Activated CD8-positive, alpha-beta T cell treated with anti-CD3 and anti-CD28 coated beads, Interleukin-2, amount 10 ng/mL, durations not matched to agents 7 days and 5 days (primary cell): ENCODE data around the gene CSNK1G1. TPM values are rescaled to one million over a fixed set of nuclear protein-coding genes. Genes with fewer than 3 reads are reported as not detected.

Experiments
- ATAC-seq: fragments of 150-1000 bp; cut with Tn5 transposase; one replicate; pipeline ENCODE4 v1.10.0; 2021; ENCODE audit warnings: moderate library complexity
- CTCF ChIA-PET: fragments of 350-600 bp; sonication (Branson Sonifier 250); formaldehyde crosslinking; loops from one replicate; lab custom pipeline; 2021; ENCODE audit warnings: antibody characterized with exemption; lab: Charles Lee
- POLR2A ChIA-PET: fragments of 350-600 bp; sonication (Branson Sonifier 250); formaldehyde crosslinking; loops from one replicate; lab custom pipeline; 2021; ENCODE audit warnings: antibody characterized with exemption; lab: Charles Lee
- DNase-seq: peaks from one replicate; pipeline ENCODE4 v3.0.0-alpha.2; 2020
- H3K27ac Mint-ChIP-seq: one replicate; pipeline ENCODE4 v1.8.0; 2021; ENCODE audit warnings: mild to moderate bottlenecking, mixed read lengths
- H3K27me3 Mint-ChIP-seq: one replicate; pipeline ENCODE4 v1.8.0; 2021; ENCODE audit warnings: low read depth, mixed read lengths
- H3K36me3 Mint-ChIP-seq: one replicate; pipeline ENCODE4 v1.8.0; 2021; ENCODE audit warnings: low read depth, mixed read lengths
- H3K4me1 Mint-ChIP-seq: one replicate; pipeline ENCODE4 v1.8.0; 2021; ENCODE audit warnings: low read depth, mixed read lengths
- H3K4me3 Mint-ChIP-seq: one replicate; pipeline ENCODE4 v1.8.0; 2021; ENCODE audit warnings: mild to moderate bottlenecking, mixed read lengths
- H3K9me3 Mint-ChIP-seq: one replicate; pipeline ENCODE4 v1.8.0; 2022; ENCODE audit warnings: mixed read lengths; ENCODE audit not compliant: insufficient read depth
- total RNA-seq, 2 experiments: library from RNA; stranded (reverse); gene quantifications; one replicate each; pipeline ENCODE4 v1.2.3, GENCODE V29; 2021

Gene CSNK1G1
- total RNA-seq, 2 experiments from 2014 or later: 26.8 to 28.2 TPM

- Mint-ChIP-seq H3K36me3 (peaks cover 18% of the 10 kb centered on the region), H3K27me3 (no peaks in the 10 kb centered on the region), H3K27ac (no peak overlapping the region), H3K4me3 (no peak overlapping the region), H3K4me1 (peaks cover 3% of the 10 kb centered on the region), H3K9me3 (no peaks in the 10 kb centered on the region)
- CTCF ChIA-PET: no interaction called here
- DNase-seq: no peak
- POLR2A ChIA-PET: no interaction called here
- no peak for ATAC-seq
Measured at GRCh38 chr15:64216730-64217428, 139.1 kb downstream of the CSNK1G1 start.

GRCh38 chr15:64216196-64216595, 139.8 kb downstream of the CSNK1G1 start:
- no peak overlapping the region for H3K4me3 Mint-ChIP-seq
- ATAC-seq: no peak

GRCh38 chr15:64213646-64214045, 142.3 kb downstream of the CSNK1G1 start:
- ChIA-PET CTCF (no interaction called here), POLR2A (no interaction called here)
- ATAC-seq (no peak), DNase-seq (no peak)
- Mint-ChIP-seq H3K36me3 (peaks cover 12% of the 10 kb centered on the region), H3K4me1 (peaks cover 12% of the 10 kb centered on the region), H3K27me3 (no peaks in the 10 kb centered on the region), H3K4me3 (no peak overlapping the region), H3K27ac (no peak overlapping the region), H3K9me3 (no peaks in the 10 kb centered on the region)

More at GRCh38 chr15:64216196-64216595, 139.8 kb downstream of the CSNK1G1 start:
- Mint-ChIP-seq H3K36me3 (peaks cover 12% of the 10 kb centered on the region), H3K27ac (no peak overlapping the region), H3K9me3 (no peaks in the 10 kb centered on the region), H3K27me3 (no peaks in the 10 kb centered on the region), H3K4me1 (peaks cover 9% of the 10 kb centered on the region)
- DNase-seq: no peak
- ChIA-PET POLR2A (no interaction called here), CTCF (interaction anchor here (0.6 to 0.7 kb wide), 2 partner anchors 22 to 439 kb away, joined by 3 read pairs; no protein-coding TSS in a partner anchor)

GRCh38 chr15:64211696-64212095, 144.3 kb downstream of the CSNK1G1 start:
- H3K4me1 Mint-ChIP-seq: peaks cover 12% of the 10 kb centered on the region
- no peak overlapping the region for H3K4me3 Mint-ChIP-seq
- DNase-seq (no peak), ATAC-seq (no peak)
- no peaks in the 10 kb centered on the region for H3K9me3 Mint-ChIP-seq
- ChIA-PET POLR2A (interaction anchor here (0.6 kb wide), 1 partner anchor 114 kb away, joined by 3 read pairs; no protein-coding TSS in a partner anchor), CTCF (interaction anchor here (1.7 kb wide), 1 partner anchor 18 kb away, joined by 3 read pairs; no protein-coding TSS in a partner anchor)
- peaks cover 15% of the 10 kb centered on the region for H3K36me3 Mint-ChIP-seq
- no peaks in the 10 kb centered on the region for H3K27me3 Mint-ChIP-seq
- H3K27ac Mint-ChIP-seq: no peak overlapping the region

GRCh38 chr15:64210371-64210770, 145.6 kb downstream of the CSNK1G1 start:
- CTCF ChIA-PET: interaction anchor here (0.6 to 1.9 kb wide), 16 partner anchors 16 to 517 kb away, joined by 3 to 9 read pairs (median 4); partner anchors contain the start of genes CSNK1G1 and TRIP4
- no peak overlapping the region for H3K4me3 Mint-ChIP-seq
- DNase-seq (no peak), ATAC-seq (no peak)
- no peak overlapping the region for H3K27ac Mint-ChIP-seq
- H3K9me3 Mint-ChIP-seq: no peaks in the 10 kb centered on the region
- POLR2A ChIA-PET: no interaction called here
- peaks cover 12% of the 10 kb centered on the region for H3K4me1 Mint-ChIP-seq
- H3K27me3 Mint-ChIP-seq: no peaks in the 10 kb centered on the region
- H3K36me3 Mint-ChIP-seq: peaks cover 11% of the 10 kb centered on the region

GRCh38 chr15:64209680-64210334, 146.2 kb downstream of the CSNK1G1 start:
- Mint-ChIP-seq H3K27me3 (no peaks in the 10 kb centered on the region), H3K36me3 (peaks cover 11% of the 10 kb centered on the region), H3K9me3 (no peaks in the 10 kb centered on the region), H3K4me3 (no peak overlapping the region), H3K27ac (no peak overlapping the region), H3K4me1 (peaks cover 12% of the 10 kb centered on the region)
- ChIA-PET POLR2A (no interaction called here), CTCF (interaction anchor here (0.6 to 1.9 kb wide), 16 partner anchors 16 to 518 kb away, joined by 3 to 9 read pairs (median 4); partner anchors contain the start of genes CSNK1G1 and TRIP4)
- no peak for DNase-seq
- no peak for ATAC-seq

- no peak overlapping the region for H3K27ac Mint-ChIP-seq
- peaks cover 21% of the 10 kb centered on the region for H3K36me3 Mint-ChIP-seq
- ATAC-seq (no peak), DNase-seq (no peak)
- POLR2A ChIA-PET: interaction anchor here (1.1 kb wide), 1 partner anchor 16 kb away, joined by 4 read pairs; no protein-coding TSS in a partner anchor
- no peaks in the 10 kb centered on the region for H3K27me3 Mint-ChIP-seq
- H3K9me3 Mint-ChIP-seq: no peaks in the 10 kb centered on the region
- no peaks in the 10 kb centered on the region for H3K4me1 Mint-ChIP-seq
- CTCF ChIA-PET: interaction anchor here (0.5 to 1.4 kb wide), 2 partner anchors 151 to 162 kb away, joined by 3 to 4 read pairs; partner anchors contain the start of gene CSNK1G1
- H3K4me3 Mint-ChIP-seq: no peak overlapping the region
Measured at GRCh38 chr15:64205202-64205601, 150.8 kb downstream of the CSNK1G1 start.

GRCh38 chr15:64197425-64197824, 158.5 kb downstream of the CSNK1G1 start:
- H3K4me1 Mint-ChIP-seq: no peaks in the 10 kb centered on the region
- ChIA-PET CTCF (interaction anchor here (1.4 kb wide), 1 partner anchor 159 kb away, joined by 4 read pairs; the partner anchor contains the start of gene CSNK1G1), POLR2A (no interaction called here)
- no peak overlapping the region for H3K27ac Mint-ChIP-seq
- H3K9me3 Mint-ChIP-seq: no peaks in the 10 kb centered on the region
- ATAC-seq (no peak), DNase-seq (no peak)
- no peak overlapping the region for H3K4me3 Mint-ChIP-seq
- H3K27me3 Mint-ChIP-seq: no peaks in the 10 kb centered on the region
- H3K36me3 Mint-ChIP-seq: peaks cover 19% of the 10 kb centered on the region

GRCh38 chr15:64193971-64194370, 162.0 kb downstream of the CSNK1G1 start:
- Mint-ChIP-seq H3K36me3 (peaks cover 12% of the 10 kb centered on the region), H3K27me3 (no peaks in the 10 kb centered on the region), H3K9me3 (no peaks in the 10 kb centered on the region), H3K27ac (no peak overlapping the region), H3K4me1 (no peaks in the 10 kb centered on the region), H3K4me3 (no peak overlapping the region)
- ChIA-PET POLR2A (no interaction called here), CTCF (interaction anchor here (0.8 to 1.0 kb wide), 2 partner anchors 9 to 16 kb away, joined by 3 to 4 read pairs; no protein-coding TSS in a partner anchor)
- DNase-seq (no peak), ATAC-seq (no peak)

GRCh38 chr15:64191971-64192830, 163.8 kb downstream of the CSNK1G1 start:
- CTCF ChIA-PET: interaction anchor here (1.3 to 1.4 kb wide), 2 partner anchors 18 to 38 kb away, joined by 3 read pairs; no protein-coding TSS in a partner anchor
- Mint-ChIP-seq H3K27me3 (no peaks in the 10 kb centered on the region), H3K4me1 (peaks cover 4% of the 10 kb centered on the region), H3K4me3 (no peak overlapping the region), H3K27ac (no peak overlapping the region), H3K9me3 (no peaks in the 10 kb centered on the region), H3K36me3 (peaks cover 14% of the 10 kb centered on the region)
- POLR2A ChIA-PET: no interaction called here
- ATAC-seq (no peak), DNase-seq (no peak)
